Breast epithelium (tissue), 4 donors: ENCODE data around the gene ATF3. TPM values are rescaled to one million over a fixed set of nuclear protein-coding genes. Genes with fewer than 3 reads are reported as not detected.

Experiments used
- DNase-seq, 2 donors: peaks; one replicate each; pipeline ENCODE4 v3.0.0-alpha.2; 2019; ENCODE audit warnings: low spot score in 2 of 2
- H3K27ac ChIP-seq, 2 donors: fragments of 200-600 bp; sonication (generic) in 1 of 2; one replicate each; pipeline ENCODE4 v1.5.1; 2016 to 2019; ENCODE audit warnings: mild to moderate bottlenecking in 1 of 2
- H3K27me3 ChIP-seq, 2 donors: fragments of 200-600 bp; sonication (generic) in 1 of 2; one replicate each; pipeline versions ENCODE4 v1.5.1 to v1.6.0; 2017 to 2019; ENCODE audit warnings: control low read depth in 1 of 2, mild to moderate bottlenecking in 1 of 2
- H3K36me3 ChIP-seq: fragments of 200-600 bp; one replicate; pipeline ENCODE4 v1.5.1; 2019
- H3K4me1 ChIP-seq, 2 donors: fragments of 200-600 bp; sonication (generic); one replicate each; pipeline ENCODE4 v1.5.1; 2016 to 2019; ENCODE audit warnings: control low read depth in 1 of 2
- H3K4me3 ChIP-seq, 3 donors: fragments of 200-600 bp; sonication (generic); 1 replicate in 2 of 3; 2 replicates in 1 of 3; pipeline ENCODE4 v1.5.1; 2016 to 2019; ENCODE audit warnings: mild to moderate bottlenecking in 3 of 3, moderate library complexity in 2 of 3
- H3K9me3 ChIP-seq, 2 donors: fragments of 200-600 bp; sonication (generic) in 1 of 2; one replicate each; pipeline ENCODE4 v1.5.1; 2016 to 2019; ENCODE audit warnings: control low read depth in 1 of 2
- CTCF ChIP-seq, 3 donors: fragments of 450-650 bp; IDR thresholded peaks; one replicate each; pipeline ENCODE4 v1.5.1; 2016 to 2017; ENCODE audit warnings: antibody characterized with exemption in 3 of 3, mild to moderate bottlenecking in 3 of 3, moderate library complexity in 3 of 3
- POLR2A ChIP-seq: fragments of 450-650 bp; IDR thresholded peaks from one replicate; pipeline ENCODE4 v1.6.1; 2016; ENCODE audit warnings: antibody characterized with exemption, mild to moderate bottlenecking, moderate library complexity
- POLR2AphosphoS5 ChIP-seq, 3 donors: sonication (generic); formaldehyde crosslinking; IDR thresholded peaks; one replicate each; pipeline ENCODE4 v1.6.1; 2017; ENCODE audit warnings: antibody characterized with exemption in 3 of 3
- intact Hi-C: fragments of 100-400 bp; cut with DNase I; formaldehyde crosslinking; loops from one replicate; pipeline ENCODE4 v1.15.1; 2023; ENCODE audit warnings: low total_unique reads
- total RNA-seq, 3 donors: library from RNA; depleted of rRNA; stranded (reverse); fragments of >200 nt; gene quantifications; one replicate each; pipeline ENCODE4 v1.1.0, GENCODE V29; 2016

ATF3 gene
- total RNA-seq, 3 donors from 2014 or later: 6.7 to 90.9 (median 26.9) TPM

GRCh38 chr1:212649020-212649419 lies 40.5 kb downstream of the ATF3 start:
- Histone ChIP-seq H3K27me3 (no peaks in the 10 kb centered on the region), H3K36me3 (no peaks in the 10 kb centered on the region), H3K4me3 (no peak overlapping the region), H3K4me1 (no peaks in the 10 kb centered on the region), H3K27ac (no peak overlapping the region), H3K9me3 (no peaks in the 10 kb centered on the region)
- intact Hi-C loops: no loop called here
- DNase-seq: no peak
- TF ChIP-seq POLR2AphosphoS5 (IDR thresholded peaks at IDR 0.05) (no peak), CTCF (IDR thresholded peaks at IDR 0.05) (no peak), POLR2A (no peak)

- Histone ChIP-seq H3K9me3 (no peaks in the 10 kb centered on the region), H3K36me3 (no peaks in the 10 kb centered on the region), H3K27ac (no peak overlapping the region), H3K27me3 (no peaks in the 10 kb centered on the region), H3K4me3 (no peak overlapping the region), H3K4me1 (no peaks in the 10 kb centered on the region)
- intact Hi-C loops: no loop called here
- no peak for DNase-seq
- no peak for TF ChIP-seq POLR2A
- TF ChIP-seq POLR2AphosphoS5 (IDR thresholded peaks at IDR 0.05): no peak
- TF ChIP-seq CTCF (IDR thresholded peaks at IDR 0.05): no peak
These were observed 41.7 kb downstream of the ATF3 start for GRCh38 chr1:212650228-212650627.

GRCh38 chr1:212651521-212651920 lies 43.0 kb downstream of the ATF3 start:
- no peaks in the 10 kb centered on the region for H3K27me3 ChIP-seq
- intact Hi-C loops: no loop called here
- H3K27ac ChIP-seq: no peak overlapping the region
- no peaks in the 10 kb centered on the region for H3K4me1 ChIP-seq
- TF ChIP-seq POLR2AphosphoS5 (IDR thresholded peaks at IDR 0.05) (no peak), POLR2A (no peak), CTCF (IDR thresholded peaks at IDR 0.05) (no peak)
- no peak for DNase-seq
- no peak overlapping the region for H3K4me3 ChIP-seq
- H3K9me3 ChIP-seq: no peaks in the 10 kb centered on the region
- no peaks in the 10 kb centered on the region for H3K36me3 ChIP-seq

- no peaks in the 10 kb centered on the region for H3K36me3 ChIP-seq
- no peaks in the 10 kb centered on the region for H3K27me3 ChIP-seq
- no peaks in the 10 kb centered on the region for H3K4me1 ChIP-seq
- H3K9me3 ChIP-seq: no peaks in the 10 kb centered on the region
- TF ChIP-seq POLR2AphosphoS5 (IDR thresholded peaks at IDR 0.05) (no peak), CTCF (IDR thresholded peaks at IDR 0.05) (no peak), POLR2A (no peak)
- H3K27ac ChIP-seq: no peak overlapping the region
- intact Hi-C loops: no loop called here
- no peak for DNase-seq
- no peak overlapping the region for H3K4me3 ChIP-seq
These were observed 43.4 kb downstream of the ATF3 start for GRCh38 chr1:212651977-212652376.

- Histone ChIP-seq H3K27ac (no peak overlapping the region), H3K9me3 (no peaks in the 10 kb centered on the region), H3K36me3 (no peaks in the 10 kb centered on the region), H3K4me3 (no peak overlapping the region), H3K4me1 (no peaks in the 10 kb centered on the region), H3K27me3 (peaks cover 0 to 4% of the 10 kb centered on the region in 2 donors)
- intact Hi-C loops: no loop called here
- TF ChIP-seq CTCF (IDR thresholded peaks at IDR 0.05) (no peak), POLR2A (no peak), POLR2AphosphoS5 (IDR thresholded peaks at IDR 0.05) (no peak)
- DNase-seq: no peak
These were observed 44.0 kb downstream of the ATF3 start for GRCh38 chr1:212652609-212653008.
